ENCODE measurements around the gene BRMS1L. TPM values are rescaled to one million over a fixed set of nuclear protein-coding genes. Genes with fewer than 3 reads are reported as not detected.

Gene BRMS1L
- total and polyA plus RNA-seq, 2 of the 13 experiments (the other 11 are each of a cell fraction or from before 2014, with no cell fraction given), result 21.1 to 23.8 TPM

DNA sequence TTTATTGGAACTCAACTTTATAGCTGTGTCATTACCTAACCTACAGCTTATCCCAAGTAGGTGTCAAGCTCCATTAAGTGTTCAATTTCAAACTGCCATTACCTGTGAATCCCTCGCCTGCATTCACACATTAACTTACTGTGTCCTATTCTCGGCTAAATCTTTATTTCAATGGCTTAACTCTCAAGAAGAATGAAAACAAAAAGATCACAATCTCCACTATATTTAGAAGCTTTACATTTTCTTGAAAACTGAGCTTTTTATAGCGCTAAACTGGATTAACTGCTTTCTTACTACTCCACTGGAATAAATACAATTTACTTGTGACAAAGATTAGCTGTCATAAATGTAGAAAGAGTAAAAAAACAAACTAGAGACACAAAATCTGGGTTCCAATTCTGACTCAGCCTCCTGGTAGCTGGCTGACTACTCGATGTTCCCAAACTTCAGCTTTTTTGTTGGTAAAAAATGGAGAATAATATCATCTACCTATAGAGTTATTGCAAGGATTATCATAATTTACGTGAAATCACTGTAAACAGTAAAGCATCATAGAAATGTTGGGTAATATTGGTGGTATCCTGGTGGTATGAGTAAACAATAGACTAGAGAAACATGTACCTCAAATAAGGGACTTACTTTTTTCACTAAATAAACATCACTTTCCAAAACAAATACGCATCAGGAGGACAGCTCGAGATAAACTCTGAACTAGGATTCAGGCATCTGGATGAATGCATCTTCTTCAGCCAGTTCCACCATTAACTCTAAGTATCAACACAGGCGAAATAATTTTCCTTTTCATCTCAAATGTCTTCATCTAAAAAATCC lies 18.8 kb upstream of the BRMS1L start (continued):
- TF ChIP-seq KDM5B (CRISPR knock-in tag; IDR thresholded peaks at IDR 0.05; ENCODE audit: borderline replicate concordance) (no peak), YY1 (IDR thresholded peaks at IDR 0.05; ENCODE audit: insufficient read depth, insufficient replicate concordance, low read depth, low read length) (peak; percentile 45), ZNF670 (CRISPR knock-in tag; IDR thresholded peaks at IDR 0.05; ENCODE audit: borderline replicate concordance) (peak; percentile 82), SNAPC2 (CRISPR knock-in tag; IDR thresholded peaks at IDR 0.05) (no peak), HOXA5 (CRISPR knock-in tag; IDR thresholded peaks at IDR 0.05) (0 out of 2 replicates have a peak, but pooled peaks have one; percentile 64), HOXD1 (CRISPR knock-in tag; IDR thresholded peaks at IDR 0.05) (no peak), ZNF362 (CRISPR knock-in tag; IDR thresholded peaks at IDR 0.05; ENCODE audit: borderline replicate concordance) (peak; percentile 90), CBX1 (IDR thresholded peaks at IDR 0.05; ENCODE audit: low read depth) (no peak), SMAD3 (CRISPR knock-in tag; IDR thresholded peaks at IDR 0.05) (peak; percentile 82), ZNF530 (CRISPR knock-in tag; IDR thresholded peaks at IDR 0.05; ENCODE audit: low read depth) (no peak), TGIF2 (CRISPR knock-in tag; IDR thresholded peaks at IDR 0.05) (no peak), GABPA (IDR thresholded peaks at IDR 0.05; ENCODE audit: low read depth, low read length) (no peak), GABPA (CRISPR knock-in tag; IDR thresholded peaks at IDR 0.05; ENCODE audit: low read depth) (0 out of 2 replicates have a peak, but pooled peaks have one; percentile 17), KDM6A (CRISPR knock-in tag; IDR thresholded peaks at IDR 0.05; ENCODE audit: low read depth) (peak; percentile 79; the same call in 1 of the 2 replicates), RXRB (CRISPR knock-in tag; IDR thresholded peaks at IDR 0.05; ENCODE audit: borderline replicate concordance) (peak; percentile 81), NR2C2 (CRISPR knock-in tag; IDR thresholded peaks at IDR 0.05; ENCODE audit: borderline replicate concordance) (peak; percentile 50; the same call in 1 of the 2 replicates), AHDC1 (CRISPR knock-in tag; IDR thresholded peaks at IDR 0.05; ENCODE audit: borderline replicate concordance) (peak; percentile 77; the same call in 1 of the 2 replicates), TAF15 (IDR thresholded peaks at IDR 0.05; ENCODE audit: low read depth, low read length, poor library complexity, severe bottlenecking) (no peak)
- TF ChIP-seq, protein P1, sequence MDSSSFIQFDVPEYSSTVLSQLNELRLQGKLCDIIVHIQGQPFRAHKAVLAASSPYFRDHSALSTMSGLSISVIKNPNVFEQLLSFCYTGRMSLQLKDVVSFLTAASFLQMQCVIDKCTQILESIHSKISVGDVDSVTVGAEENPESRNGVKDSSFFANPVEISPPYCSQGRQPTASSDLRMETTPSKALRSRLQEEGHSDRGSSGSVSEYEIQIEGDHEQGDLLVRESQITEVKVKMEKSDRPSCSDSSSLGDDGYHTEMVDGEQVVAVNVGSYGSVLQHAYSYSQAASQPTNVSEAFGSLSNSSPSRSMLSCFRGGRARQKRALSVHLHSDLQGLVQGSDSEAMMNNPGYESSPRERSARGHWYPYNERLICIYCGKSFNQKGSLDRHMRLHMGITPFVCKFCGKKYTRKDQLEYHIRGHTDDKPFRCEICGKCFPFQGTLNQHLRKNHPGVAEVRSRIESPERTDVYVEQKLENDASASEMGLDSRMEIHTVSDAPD (CRISPR knock-in tag; IDR thresholded peaks at IDR 0.05), result 0 out of 2 replicates have a peak, but pooled peaks have one; percentile 55
- TF ChIP-seq, protein P2, sequence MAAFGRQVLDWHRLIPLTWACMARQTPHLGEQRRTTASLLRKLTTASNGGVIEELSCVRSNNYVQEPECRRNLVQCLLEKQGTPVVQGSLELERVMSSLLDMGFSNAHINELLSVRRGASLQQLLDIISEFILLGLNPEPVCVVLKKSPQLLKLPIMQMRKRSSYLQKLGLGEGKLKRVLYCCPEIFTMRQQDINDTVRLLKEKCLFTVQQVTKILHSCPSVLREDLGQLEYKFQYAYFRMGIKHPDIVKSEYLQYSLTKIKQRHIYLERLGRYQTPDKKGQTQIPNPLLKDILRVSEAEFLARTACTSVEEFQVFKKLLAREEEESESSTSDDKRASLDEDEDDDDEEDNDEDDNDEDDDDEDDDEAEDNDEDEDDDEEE (CRISPR knock-in tag; IDR thresholded peaks at IDR 0.05), result no peak

All from HepG2 (cell line).